WTC11 (cell line): Measurements from ENCODE around the gene ANO9.

ENCODE experiments used
- CTCF ChIP-seq: fragments of 200-600 bp; IDR thresholded peaks from 2 replicates; pipeline ENCODE4 v1.8.0; 2022; ENCODE audit warnings: antibody characterized with exemption
- ESRRA ChIP-seq: sonication (generic); formaldehyde crosslinking; IDR thresholded peaks from 2 replicates; pipeline ENCODE4 v1.8.1; 2022; ENCODE audit warnings: mild to moderate bottlenecking, missing genetic modification reagents, borderline replicate concordance
- PREB ChIP-seq: sonication (generic); formaldehyde crosslinking; IDR thresholded peaks from 2 replicates; pipeline ENCODE4 v1.8.1; 2022; ENCODE audit warnings: mild to moderate bottlenecking, missing genetic modification reagents, moderate library complexity, borderline replicate concordance
- SMAD4 ChIP-seq: sonication (generic); formaldehyde crosslinking; IDR thresholded peaks from 2 replicates; pipeline ENCODE4 v1.8.0; 2022; ENCODE audit warnings: mild to moderate bottlenecking, missing genetic modification reagents
- USF2 ChIP-seq: sonication (generic); formaldehyde crosslinking; IDR thresholded peaks from 2 replicates; pipeline ENCODE4 v1.8.1; 2023; ENCODE audit warnings: mild to moderate bottlenecking, missing genetic modification reagents, moderate library complexity
- ZNF138 ChIP-seq: sonication (generic); formaldehyde crosslinking; conservative IDR thresholded peaks from 2 replicates; pipeline ENCODE4 v1.8.1; 2022; ENCODE audit warnings: mild to moderate bottlenecking, moderate library complexity, missing genetic modification reagents

- TF ChIP-seq PREB (CRISPR knock-in tag) = no peak
- TF ChIP-seq SMAD4 (CRISPR knock-in tag) = no peak
- TF ChIP-seq ESRRA (CRISPR knock-in tag) = no peak
- TF ChIP-seq USF2 (CRISPR knock-in tag) = no peak
- no peak for TF ChIP-seq CTCF
- no peak for TF ChIP-seq ZNF138 (CRISPR knock-in tag)
Observed at GRCh38 chr11:488062-488461, 46.3 kb upstream of the ANO9 start.
